T-cell (primary cell): ENCODE data around the gene MYLK3. TPM values are rescaled to one million over a fixed set of nuclear protein-coding genes. Genes with fewer than 3 reads are reported as not detected.

Experiments used
- ATAC-seq, 4 experiments: fragments of 200-7000 bp in 3 of 4; fragments of 150-1000 bp in 1 of 4; cut with Tn5 transposase; replicated peaks in 1 of 4; 1 replicate in 3 of 4; 2 replicates in 1 of 4; pipeline ENCODE4 v1.10.0; 2021; ENCODE audit warnings: moderate library complexity in 3 of 4, mild to moderate bottlenecking in 2 of 4, moderate number of reproducible peaks in 1 of 4
- CTCF ChIA-PET, 2 donors: fragments of 300-600 bp; sonication (Branson Sonifier 250); formaldehyde crosslinking; loops; one replicate each; lab custom pipeline; 2022; ENCODE audit warnings: antibody characterized with exemption in 2 of 2; lab: Charles Lee
- POLR2A ChIA-PET, 2 donors: fragments of 300-600 bp; sonication (Branson Sonifier 250); formaldehyde crosslinking; loops; one replicate each; lab custom pipeline; 2022; ENCODE audit warnings: antibody characterized with exemption in 2 of 2; lab: Charles Lee
- DNase-seq, 35 experiments: peaks; one replicate each; pipeline versions ENCODE4 v3.0.0 to v3.0.0-alpha.2; 2013 to 2023
- H3K27ac ChIP-seq: one replicate; pipeline ENCODE4 v1.5.1; 2013; ENCODE audit warnings: low read length
- H3K27me3 ChIP-seq, 2 experiments: replicated peaks in 1 of 2; 1 replicate in 1 of 2; 2 replicates in 1 of 2; pipeline versions ENCODE4 v1.6.1 to v1.7.0; 2013; ENCODE audit warnings: low read length in 1 of 2, mixed read lengths in 1 of 2; ENCODE audit not compliant: control insufficient read depth in 2 of 2, insufficient read depth in 2 of 2; ENCODE audit errors: extremely low read depth in 1 of 2
- H3K36me3 ChIP-seq, 2 donors: 1 replicate in 1 of 2; 2 replicates in 1 of 2; pipeline versions ENCODE4 v1.6.1 to v1.7.0; 2013; ENCODE audit warnings: low read length in 1 of 2; ENCODE audit not compliant: control insufficient read depth in 2 of 2, insufficient read depth in 1 of 2; ENCODE audit errors: extremely low read depth in 1 of 2
- H3K4me1 ChIP-seq, 2 experiments: 1 replicate in 1 of 2; 2 replicates in 1 of 2; pipeline versions ENCODE4 v1.6.1 to v1.7.0; 2013; ENCODE audit warnings: low read length in 2 of 2, mixed read lengths in 1 of 2; ENCODE audit not compliant: insufficient read depth in 2 of 2, control insufficient read depth in 1 of 2; ENCODE audit errors: extremely low read depth in 1 of 2
- H3K4me3 ChIP-seq, 2 donors: 1 replicate in 1 of 2; 2 replicates in 1 of 2; pipeline versions ENCODE4 v1.5.1 to v1.7.0; 2013; ENCODE audit warnings: mild to moderate bottlenecking in 2 of 2, low read length in 1 of 2, moderate library complexity in 1 of 2; ENCODE audit not compliant: control insufficient read depth in 1 of 2; ENCODE audit errors: extremely low read depth in 1 of 2
- H3K9me3 ChIP-seq: 2 replicates; pipeline ENCODE4 v1.7.0; 2013
- H3K27ac Mint-ChIP-seq, 2 donors: one replicate each; pipeline ENCODE4 v1.8.0; 2020 to 2021; ENCODE audit warnings: mild to moderate bottlenecking in 2 of 2, mixed read lengths in 2 of 2
- H3K27me3 Mint-ChIP-seq, 2 donors: one replicate each; pipeline ENCODE4 v1.8.0; 2021 to 2022; ENCODE audit warnings: mixed read lengths in 2 of 2
- H3K36me3 Mint-ChIP-seq: one replicate; pipeline ENCODE4 v1.8.0; 2021; ENCODE audit warnings: mixed read lengths
- H3K4me1 Mint-ChIP-seq, 3 donors: one replicate each; pipeline ENCODE4 v1.8.0; 2020 to 2022; ENCODE audit warnings: mixed read lengths in 3 of 3, mild to moderate bottlenecking in 1 of 3
- H3K4me3 Mint-ChIP-seq, 3 donors: one replicate each; pipeline ENCODE4 v1.8.0; 2020 to 2022; ENCODE audit warnings: mild to moderate bottlenecking in 3 of 3, mixed read lengths in 3 of 3, moderate library complexity in 3 of 3
- H3K9me3 Mint-ChIP-seq, 3 donors: one replicate each; pipeline ENCODE4 v1.8.0; 2020 to 2022; ENCODE audit warnings: mixed read lengths in 3 of 3
- WGBS: methylation state at CpG from one replicate; pipeline ENCODE4 v1.1.5; 2013; ENCODE audit warnings: missing lambda C conversion rate; ENCODE audit not compliant: insufficient coverage; 5-methylcytosine and 5-hydroxymethylcytosine counted together
- total RNA-seq, 35 experiments: library from RNA in 6 of 35; stranded (reverse) in 6 of 35; fragments of 120-200 nt in 1 of 35; gene quantifications; one replicate each; pipeline versions ENCODE4 v1.2.1 to v1.2.4 and lab custom pipeline; 2013 to 2026

The MYLK3 gene
- total RNA-seq, 5 donors from 2014 or later (not counting 1 experiment from before 2014, with no cell fraction given): 0.03 to 0.50 (median 0.03) TPM; not detected in 2

DNA sequence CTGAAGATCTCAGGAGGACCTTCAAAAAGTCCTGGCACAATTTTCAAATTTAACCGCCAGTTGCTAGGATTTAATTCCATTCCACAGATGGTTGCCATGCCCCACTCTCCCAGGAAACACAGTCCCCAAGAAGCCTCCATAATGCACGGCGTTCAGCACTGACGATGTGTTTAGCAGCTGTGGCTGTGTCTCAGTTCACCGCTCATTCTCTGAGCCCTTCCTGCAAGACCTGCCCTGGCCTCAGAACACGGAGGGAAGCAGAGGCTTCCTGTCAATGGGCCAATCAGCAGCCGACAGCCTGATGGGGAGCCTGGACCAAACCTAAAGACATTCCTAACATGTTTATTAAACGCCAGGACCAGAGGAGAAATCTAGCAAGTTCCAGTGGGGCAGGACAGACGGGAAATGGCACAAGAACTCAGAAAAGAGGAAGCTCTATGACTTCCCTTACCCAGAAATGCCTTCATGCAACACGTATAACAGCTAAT lies 4.9 kb downstream of the MYLK3 start:
- Mint-ChIP-seq H3K4me1 (peaks cover 5 to 12% (median 8%) of the 10 kb centered on the region in 3 donors), H3K27me3 (no peaks in the 10 kb centered on the region), H3K9me3 (no peaks in the 10 kb centered on the region), H3K4me3 (peak overlapping the region in 2 of 3 donors; percentile 15 to 20), H3K36me3 (no peaks in the 10 kb centered on the region), H3K27ac (no peak overlapping the region)
- CTCF ChIA-PET: no interaction called here
- Histone ChIP-seq H3K9me3 (no peaks in the 10 kb centered on the region), H3K4me1 (peaks cover 0 to 3% of the 10 kb centered on the region in 2 experiments), H3K4me3 (no peak overlapping the region), H3K27me3 (peaks cover 0 to 14% of the 10 kb centered on the region in 2 experiments), H3K36me3 (no peaks in the 10 kb centered on the region), H3K27ac (no peak overlapping the region)
- 42% methylated on average over 7 of the region's 10 CpGs for WGBS
- no peak for DNase-seq
- POLR2A ChIA-PET: interaction anchor here in 1 of 2 donors (0.6 kb wide), 1 partner anchor 75 kb away, joined by 3 read pairs; no protein-coding TSS in a partner anchor
- no peak for ATAC-seq

DNA sequence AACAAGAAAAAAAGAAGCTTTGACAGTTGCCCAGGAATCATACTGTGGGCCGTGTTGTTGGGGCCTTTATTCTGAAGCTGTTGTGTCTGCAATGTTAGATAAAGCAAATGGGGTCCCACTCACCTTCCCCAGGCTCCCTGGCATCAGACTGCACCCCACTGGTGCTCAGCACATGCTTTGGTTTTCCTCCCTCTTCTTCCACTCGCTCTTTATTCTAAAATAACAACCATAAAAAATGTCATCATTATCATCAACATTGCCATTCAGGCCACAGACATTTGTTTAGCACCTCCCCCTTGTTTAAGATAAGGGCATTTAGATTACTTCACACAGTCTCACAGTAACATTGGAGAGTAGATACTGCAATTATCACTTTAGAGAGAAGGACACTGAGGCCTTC lies 8.2 kb downstream of the MYLK3 start:
- Histone ChIP-seq H3K27ac (no peak overlapping the region), H3K4me3 (no peak overlapping the region), H3K36me3 (no peaks in the 10 kb centered on the region), H3K27me3 (peaks cover 0 to 4% of the 10 kb centered on the region in 2 experiments), H3K4me1 (peaks cover 0 to 3% of the 10 kb centered on the region in 2 experiments), H3K9me3 (no peaks in the 10 kb centered on the region)
- POLR2A ChIA-PET: no interaction called here
- peaks cover 5 to 12% (median 8%) of the 10 kb centered on the region in 3 donors for H3K4me1 Mint-ChIP-seq
- 100% methylated on average over 1 of the region's 2 CpGs for WGBS
- H3K9me3 Mint-ChIP-seq: no peaks in the 10 kb centered on the region
- no peaks in the 10 kb centered on the region for H3K36me3 Mint-ChIP-seq
- no peak overlapping the region for H3K27ac Mint-ChIP-seq
- CTCF ChIA-PET: interaction anchor here in 1 of 2 donors (0.5 kb wide), 1 partner anchor 122 kb away, joined by 9 read pairs; no protein-coding TSS in a partner anchor
- H3K27me3 Mint-ChIP-seq: no peaks in the 10 kb centered on the region
- ATAC-seq: no peak
- no peak for DNase-seq
- H3K4me3 Mint-ChIP-seq: no peak overlapping the region

DNA sequence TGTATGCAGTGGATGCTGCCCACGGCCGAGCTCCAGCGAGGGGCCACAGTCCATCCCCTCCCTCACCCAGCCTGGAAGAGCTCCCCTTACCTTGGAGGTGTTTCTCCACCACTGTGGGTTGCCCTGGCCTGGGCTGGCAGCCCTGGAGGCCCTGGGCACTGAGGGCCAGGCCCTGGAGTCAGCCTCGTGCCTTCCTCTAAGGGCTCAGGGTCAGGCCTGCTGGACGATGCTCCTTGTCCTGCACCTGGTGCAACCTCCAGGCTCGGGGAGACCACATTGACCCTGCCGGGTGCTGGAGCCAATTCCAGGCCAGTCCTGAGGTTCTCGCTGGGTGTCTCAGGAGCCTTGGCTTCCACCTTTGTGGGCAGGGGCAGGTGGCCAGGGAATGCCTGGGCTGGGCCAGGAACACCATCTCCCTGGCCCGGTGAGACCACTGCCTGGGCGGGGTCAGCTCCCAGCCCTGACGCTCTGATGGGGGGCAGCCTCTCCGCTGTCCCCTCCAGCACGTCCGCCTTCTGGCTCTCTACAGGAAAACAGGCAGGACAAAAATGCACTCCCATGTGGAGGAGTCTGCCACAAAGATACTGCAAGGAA lies 10.4 kb downstream of the MYLK3 start:
- Mint-ChIP-seq H3K9me3 (no peaks in the 10 kb centered on the region), H3K4me1 (peaks cover 0 to under 1% (median 0%) of the 10 kb centered on the region in 3 donors), H3K4me3 (no peak overlapping the region), H3K27ac (no peak overlapping the region), H3K27me3 (no peaks in the 10 kb centered on the region), H3K36me3 (no peaks in the 10 kb centered on the region)
- WGBS: 84% methylated on average over 14 of the region's 14 CpGs
- ChIA-PET POLR2A (no interaction called here), CTCF (interaction anchor here in 1 of 2 donors (0.5 kb wide), 1 partner anchor 48 kb away, joined by 4 read pairs; the partner anchor contains the start of gene ORC6)
- no peaks in the 10 kb centered on the region for H3K36me3 ChIP-seq
- no peak for ATAC-seq
- no peaks in the 10 kb centered on the region for H3K4me1 ChIP-seq
- H3K9me3 ChIP-seq: no peaks in the 10 kb centered on the region
- DNase-seq: no peak
- no peak overlapping the region for H3K4me3 ChIP-seq
- H3K27me3 ChIP-seq: peaks cover 0 to 4% of the 10 kb centered on the region in 2 experiments
- H3K27ac ChIP-seq: no peak overlapping the region

DNA sequence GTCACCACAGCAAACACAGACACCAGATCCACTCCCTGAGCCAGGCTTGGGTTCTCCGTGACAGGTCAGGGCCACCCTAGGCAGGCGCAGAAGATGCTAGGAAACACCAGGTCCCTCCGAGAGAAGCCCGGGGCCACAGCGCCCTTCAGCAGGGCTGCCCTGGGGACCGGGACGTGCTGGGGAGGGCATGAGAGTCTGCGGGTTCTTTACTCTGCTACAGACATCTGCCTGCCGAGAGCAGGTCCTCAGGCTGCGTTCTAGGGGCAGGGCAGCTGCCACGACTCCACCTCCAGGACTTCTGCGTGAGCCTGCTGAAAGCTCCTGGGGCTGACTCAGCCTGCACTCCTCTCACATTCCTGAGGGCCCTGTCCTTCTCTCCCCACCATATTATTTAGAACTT lies 11.4 kb downstream of the MYLK3 start:
- no peaks in the 10 kb centered on the region for H3K9me3 ChIP-seq
- no peak overlapping the region for H3K4me3 ChIP-seq
- POLR2A ChIA-PET: no interaction called here
- no peak overlapping the region for H3K4me3 Mint-ChIP-seq
- H3K27me3 ChIP-seq: peaks cover 0 to 2% of the 10 kb centered on the region in 2 experiments
- no peaks in the 10 kb centered on the region for H3K36me3 ChIP-seq
- H3K9me3 Mint-ChIP-seq: no peaks in the 10 kb centered on the region
- no peak overlapping the region for H3K27ac Mint-ChIP-seq
- H3K27me3 Mint-ChIP-seq: no peaks in the 10 kb centered on the region
- DNase-seq: no peak
- H3K4me1 Mint-ChIP-seq: no peaks in the 10 kb centered on the region
- H3K4me1 ChIP-seq: no peaks in the 10 kb centered on the region
- ATAC-seq: no peak
- no peaks in the 10 kb centered on the region for H3K36me3 Mint-ChIP-seq
- CTCF ChIA-PET: interaction anchor here in 1 of 2 donors (0.6 kb wide), 1 partner anchor 92 kb away, joined by 3 read pairs; no protein-coding TSS in a partner anchor
- no peak overlapping the region for H3K27ac ChIP-seq
- WGBS: 90% methylated on average over 11 of the region's 12 CpGs

DNA sequence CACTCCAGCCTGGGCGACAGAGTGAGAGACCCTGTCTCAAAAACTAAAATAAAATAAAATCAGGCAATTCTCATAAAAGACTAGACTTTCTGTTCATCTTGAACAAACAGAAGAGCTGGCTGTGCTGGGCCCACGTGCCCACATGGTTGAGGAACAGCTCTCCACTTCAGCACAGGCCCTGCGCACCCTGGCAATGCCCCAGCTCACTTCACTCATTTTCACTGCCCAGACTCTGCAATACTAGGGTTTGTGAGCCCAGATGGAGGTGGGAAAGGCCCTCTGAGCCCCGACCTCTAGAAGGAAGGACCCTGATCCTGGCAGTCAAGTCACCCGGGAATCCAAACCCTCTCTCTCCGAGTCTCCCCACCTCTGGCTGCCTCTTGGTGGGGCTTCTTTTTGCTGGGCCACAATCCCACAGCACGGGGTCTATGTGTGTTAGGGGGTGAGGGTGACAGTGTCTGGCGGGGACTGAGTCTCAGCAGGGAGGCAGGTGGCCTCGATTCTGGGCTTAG lies 14.8 kb downstream of the MYLK3 start:
- Histone ChIP-seq H3K9me3 (no peaks in the 10 kb centered on the region), H3K36me3 (no peaks in the 10 kb centered on the region), H3K27me3 (peaks cover 0 to 4% of the 10 kb centered on the region in 2 experiments), H3K4me1 (no peaks in the 10 kb centered on the region), H3K27ac (no peak overlapping the region), H3K4me3 (no peak overlapping the region)
- H3K27me3 Mint-ChIP-seq: peaks cover 0 to 2% of the 10 kb centered on the region in 2 donors
- 66% methylated on average over 3 of the region's 9 CpGs for WGBS
- ATAC-seq: no peak
- H3K27ac Mint-ChIP-seq: no peak overlapping the region
- no peaks in the 10 kb centered on the region for H3K9me3 Mint-ChIP-seq
- DNase-seq: no peak
- ChIA-PET CTCF (no interaction called here), POLR2A (no interaction called here)
- H3K4me3 Mint-ChIP-seq: no peak overlapping the region
- H3K36me3 Mint-ChIP-seq: no peaks in the 10 kb centered on the region
- no peaks in the 10 kb centered on the region for H3K4me1 Mint-ChIP-seq

DNA sequence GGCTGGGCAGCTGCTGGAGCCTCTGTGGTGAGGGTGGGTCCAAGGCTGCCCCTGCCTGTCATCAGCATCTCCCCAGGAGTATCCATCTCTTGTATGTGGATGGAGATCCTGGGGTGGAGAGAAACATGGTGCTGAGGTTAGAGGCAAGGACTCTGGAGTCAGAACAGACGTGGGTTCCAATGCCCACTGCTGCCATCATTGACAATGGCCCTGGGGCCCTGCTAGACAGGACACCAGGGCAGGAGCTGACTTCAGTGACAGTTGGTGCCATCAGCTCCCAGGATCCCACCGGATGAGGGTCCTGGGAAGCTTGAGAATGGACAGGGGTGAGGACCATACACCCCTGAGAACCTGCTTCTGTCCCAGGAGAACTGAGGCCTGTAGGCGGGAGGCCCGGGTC lies 15.6 kb downstream of the MYLK3 start:
- Histone ChIP-seq H3K27ac (no peak overlapping the region), H3K4me1 (no peaks in the 10 kb centered on the region), H3K4me3 (no peak overlapping the region), H3K27me3 (peaks cover 0 to 4% of the 10 kb centered on the region in 2 experiments), H3K9me3 (no peaks in the 10 kb centered on the region), H3K36me3 (no peaks in the 10 kb centered on the region)
- DNase-seq: no peak
- 94% methylated on average over 2 of the region's 4 CpGs for WGBS
- Mint-ChIP-seq H3K36me3 (no peaks in the 10 kb centered on the region), H3K4me1 (no peaks in the 10 kb centered on the region), H3K9me3 (no peaks in the 10 kb centered on the region), H3K4me3 (no peak overlapping the region), H3K27ac (no peak overlapping the region), H3K27me3 (peaks cover 0 to 2% of the 10 kb centered on the region in 2 donors)
- no peak for ATAC-seq
- ChIA-PET POLR2A (no interaction called here), CTCF (no interaction called here)
